Activated naive CD4-positive, alpha-beta T cell (primary cell): ENCODE results near the gene JADE3.

ENCODE experiments used
- DNase-seq, 4 experiments: peaks; one replicate each; lab custom pipeline; 2025; lab: John Stamatoyannopoulos, UW

JADE3 gene

DNA sequence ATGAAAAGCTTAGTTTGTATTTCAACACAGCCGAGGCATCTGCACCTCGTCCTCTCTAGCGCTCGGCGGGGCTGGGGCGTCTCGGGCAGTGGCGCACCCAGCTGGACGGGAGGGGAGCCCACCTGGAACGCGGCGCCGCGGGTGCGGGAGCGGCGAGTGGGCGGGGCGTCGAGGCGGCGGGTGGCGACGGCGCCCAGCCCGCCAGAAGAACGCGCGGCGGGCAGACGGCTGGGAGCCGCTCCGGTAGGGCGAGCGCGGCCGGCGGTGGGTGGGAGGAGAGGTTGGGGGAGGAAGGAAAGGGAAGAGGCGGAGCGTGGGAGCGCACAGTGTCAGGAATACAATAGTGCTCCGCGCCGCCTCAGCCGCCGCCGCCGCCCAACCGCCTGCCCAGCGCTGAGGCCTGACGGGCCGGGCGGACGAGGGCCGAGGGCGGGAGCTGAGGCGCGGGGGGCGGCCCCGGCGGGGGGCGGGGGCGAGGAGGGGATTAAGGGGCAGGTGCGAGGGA lies at the start of gene JADE3:
JADE3 (plus strand) TSS at position 324 of the 505 bp plus-strand sequence. CDS start 72,474 bp downstream, outside the sequence.
- no peak for DNase-seq

DNA sequence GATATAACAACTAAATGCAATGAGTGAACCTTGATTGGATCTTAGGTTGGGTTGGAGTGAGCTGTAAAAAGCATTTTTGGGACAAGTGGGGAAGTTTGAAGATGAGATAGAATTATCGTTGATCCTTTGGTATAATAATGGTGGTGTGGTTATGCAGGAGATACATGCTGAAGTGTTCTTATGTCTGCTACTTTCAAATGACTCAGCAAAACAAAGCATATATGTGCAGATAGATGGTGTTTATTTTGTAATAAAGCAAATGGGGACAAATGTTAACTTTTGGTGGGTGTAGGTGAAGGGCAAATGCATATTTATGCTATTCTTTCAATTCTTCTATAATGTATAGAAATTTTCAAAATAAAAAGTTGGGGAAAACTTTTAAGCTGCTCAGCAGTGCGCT lies 49.1 kb upstream of the JADE3 start:
- no peak for DNase-seq

DNA sequence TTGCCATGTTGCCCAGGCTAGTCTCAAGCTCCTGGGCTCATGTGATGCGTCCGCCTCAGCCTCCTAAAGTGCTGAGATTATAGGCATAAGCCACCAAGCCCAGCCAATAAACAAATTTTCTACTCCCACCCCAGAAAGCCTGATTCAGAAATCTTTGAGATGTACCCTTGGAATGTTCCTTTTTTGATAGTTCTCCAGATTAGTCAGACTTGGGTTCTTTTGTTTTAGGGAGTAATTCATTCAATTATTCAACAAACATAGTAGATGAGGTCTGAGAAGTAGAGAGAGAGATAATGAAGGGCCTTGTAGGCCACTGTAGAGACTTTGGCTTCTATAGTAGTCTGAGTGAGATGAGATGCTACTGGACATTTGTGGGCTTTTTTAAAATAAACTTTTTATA lies 47.6 kb upstream of the JADE3 start:
- no peak for DNase-seq

DNA sequence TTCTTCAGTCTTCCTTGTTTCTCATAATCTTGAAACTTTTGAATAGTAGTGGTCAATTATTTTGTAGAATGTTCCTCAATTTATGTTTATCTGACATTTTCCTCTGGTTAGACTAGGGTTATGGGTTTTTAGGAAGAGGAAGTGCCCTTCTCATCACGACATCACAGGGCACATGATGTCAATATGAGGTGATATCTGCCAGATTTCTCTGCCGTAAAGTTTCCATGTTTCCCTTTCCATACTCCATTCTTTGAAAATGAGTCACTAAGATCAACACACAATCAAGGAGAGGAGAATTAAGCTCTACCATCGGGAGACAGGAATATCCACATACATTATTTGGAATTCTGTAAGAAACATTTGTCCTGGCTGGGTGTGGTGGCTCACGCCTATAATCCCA lies 46.9 kb upstream of the JADE3 start:
- no peak for DNase-seq

DNA sequence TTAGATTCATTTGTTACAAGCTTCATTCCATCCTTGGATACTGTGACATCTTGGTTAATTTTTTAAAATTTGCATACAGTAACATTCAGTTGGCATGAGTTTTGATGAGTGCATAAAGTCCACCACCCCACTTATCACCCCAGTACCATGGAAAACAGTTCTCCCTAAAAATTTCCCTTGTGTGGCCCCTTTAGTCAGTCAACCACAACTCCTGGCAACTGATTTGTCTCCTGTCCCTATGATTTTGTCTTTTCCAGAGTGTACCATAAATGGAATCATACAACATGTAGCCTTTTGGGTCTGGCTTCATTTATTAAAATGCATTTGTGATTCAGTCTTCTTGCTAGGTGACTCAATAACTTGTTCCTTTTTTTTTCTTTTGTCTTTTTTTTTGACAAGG lies 45.5 kb upstream of the JADE3 start:
- DNase-seq: no peak

DNA sequence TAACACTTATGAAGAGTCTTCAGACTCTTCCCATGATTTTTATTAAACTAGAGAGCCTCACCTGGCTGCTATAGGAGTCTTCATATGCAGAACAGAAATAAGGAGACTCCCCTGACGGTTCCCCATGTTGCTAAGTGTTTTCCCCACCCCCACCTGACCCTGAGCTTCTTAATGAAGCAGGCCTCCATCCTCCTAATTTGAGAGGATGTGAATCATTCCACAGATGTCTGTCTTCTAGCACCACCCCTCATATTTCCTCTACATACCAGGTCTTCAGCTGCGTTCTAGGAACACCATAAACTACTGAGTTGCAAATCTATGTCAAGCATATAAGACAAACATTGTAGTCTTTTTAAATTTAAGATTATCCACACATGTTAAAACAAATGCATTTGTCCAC lies 38.5 kb upstream of the JADE3 start:
- DNase-seq: no peak

DNA sequence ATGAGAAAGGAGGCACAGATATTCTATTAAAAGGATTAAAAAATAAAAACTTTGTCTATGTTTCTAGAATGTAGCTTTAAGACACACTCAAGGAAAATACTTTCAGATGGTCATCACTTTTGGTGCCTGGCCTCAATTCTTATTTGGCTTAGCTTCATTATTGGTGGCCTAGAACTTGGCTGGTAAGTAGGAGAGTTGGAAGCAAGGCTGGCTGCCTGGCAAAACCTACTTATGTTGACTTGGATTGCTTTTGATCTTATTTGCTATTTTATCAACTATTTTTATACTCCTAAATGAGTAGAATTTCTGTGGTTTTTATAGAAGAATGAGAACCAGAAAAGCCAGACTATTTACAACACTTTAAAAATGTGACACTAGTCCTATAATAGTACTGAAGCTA lies 35.3 kb upstream of the JADE3 start:
- DNase-seq: no peak

DNA sequence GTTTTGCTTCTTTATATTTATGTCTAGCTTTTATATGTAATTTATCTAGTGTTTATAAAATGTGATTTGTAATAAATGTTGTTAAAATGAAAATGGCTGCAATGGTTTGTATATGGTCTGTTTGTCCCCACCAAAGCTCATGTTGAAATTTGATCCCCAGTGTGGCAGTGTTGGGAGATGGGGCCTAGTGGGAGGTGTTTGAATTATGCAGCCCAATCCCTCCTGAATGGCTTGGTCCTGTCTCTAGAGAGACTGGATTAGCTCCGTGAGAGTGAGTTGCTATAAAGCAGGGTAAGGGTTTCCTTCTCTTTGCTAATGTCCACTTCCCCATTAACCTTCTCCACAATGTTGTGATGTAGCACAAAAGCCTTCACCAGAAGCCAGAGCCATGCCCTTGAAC lies 30.0 kb upstream of the JADE3 start:
- DNase-seq: no peak

DNA sequence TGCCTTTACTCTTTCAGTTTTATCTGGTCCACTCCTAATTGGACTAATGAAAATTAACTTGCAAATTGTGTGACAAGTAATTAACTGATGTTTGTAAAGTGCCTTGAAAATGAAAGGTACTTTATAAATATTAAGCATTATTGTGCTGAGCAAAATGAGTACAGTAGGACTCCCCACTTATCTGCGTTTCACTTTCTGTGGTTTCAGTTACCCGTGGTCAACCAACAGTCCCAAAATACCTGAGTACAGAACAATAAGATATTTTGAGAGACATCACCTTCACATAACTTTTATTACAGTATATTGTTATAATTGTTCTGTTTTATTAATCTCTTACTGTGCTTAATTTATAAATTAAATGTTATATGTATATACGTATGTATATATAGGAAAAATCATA lies 27.4 kb upstream of the JADE3 start:
- DNase-seq: no peak

DNA sequence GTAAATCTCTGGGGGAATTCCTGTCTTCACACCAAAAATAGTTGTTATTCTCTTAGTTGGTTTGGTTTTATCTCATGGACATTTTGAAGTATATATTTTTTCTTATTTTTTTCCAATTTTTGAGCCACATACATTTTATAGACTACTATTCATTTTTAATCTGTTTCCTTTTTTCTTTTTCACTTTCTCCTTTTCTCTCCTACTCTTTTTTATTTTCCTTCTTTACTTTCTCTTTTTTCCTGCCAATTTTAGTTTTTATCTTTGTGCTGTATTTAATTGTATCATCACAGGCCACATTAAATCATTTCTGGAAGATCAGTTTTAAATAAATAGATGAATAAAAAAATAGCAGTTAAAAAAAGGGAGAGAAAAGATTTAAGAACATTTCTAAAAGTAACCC lies 14.0 kb upstream of the JADE3 start:
- DNase-seq: no peak

DNA sequence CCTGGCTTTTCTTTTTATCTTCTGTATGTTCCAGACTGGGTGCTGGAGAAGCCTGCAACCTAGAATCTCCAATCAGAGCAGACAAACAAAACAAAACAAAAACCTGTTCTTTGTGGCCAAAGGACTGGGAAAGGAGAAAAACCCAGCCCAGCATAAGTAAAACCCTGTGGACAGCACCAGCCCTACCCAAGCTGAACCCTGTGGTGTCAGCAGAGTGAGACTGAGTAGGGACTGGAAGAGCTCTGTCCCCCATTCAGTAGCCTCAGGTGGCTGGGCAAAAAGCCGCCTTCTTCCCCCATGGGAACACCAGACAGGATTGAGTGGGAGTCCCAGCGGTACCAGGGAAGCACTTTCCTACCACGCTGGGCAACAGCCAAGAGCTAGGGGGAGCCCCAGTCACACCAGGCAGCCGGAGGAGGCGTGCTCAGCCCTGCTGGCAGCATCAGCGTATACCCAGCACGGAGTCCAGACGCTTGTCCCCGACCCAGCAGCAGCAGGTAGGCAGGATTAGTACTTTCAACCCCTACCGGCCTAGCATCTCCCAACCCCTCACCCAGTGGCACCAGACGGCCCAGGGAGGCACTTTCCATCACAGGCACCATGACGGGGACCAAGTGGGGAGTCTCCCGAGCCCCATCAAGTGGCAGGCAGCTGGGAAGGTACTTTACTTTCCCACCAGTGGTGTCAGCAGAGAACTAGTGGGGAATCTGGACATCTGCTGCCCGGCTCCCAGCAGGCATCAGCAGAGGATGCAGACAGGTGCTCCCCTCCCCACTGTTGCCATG lies 8.6 kb upstream of the JADE3 start:
- peak in 3 of 4 experiments; percentile 1 to 32 (median 19) for DNase-seq

DNA sequence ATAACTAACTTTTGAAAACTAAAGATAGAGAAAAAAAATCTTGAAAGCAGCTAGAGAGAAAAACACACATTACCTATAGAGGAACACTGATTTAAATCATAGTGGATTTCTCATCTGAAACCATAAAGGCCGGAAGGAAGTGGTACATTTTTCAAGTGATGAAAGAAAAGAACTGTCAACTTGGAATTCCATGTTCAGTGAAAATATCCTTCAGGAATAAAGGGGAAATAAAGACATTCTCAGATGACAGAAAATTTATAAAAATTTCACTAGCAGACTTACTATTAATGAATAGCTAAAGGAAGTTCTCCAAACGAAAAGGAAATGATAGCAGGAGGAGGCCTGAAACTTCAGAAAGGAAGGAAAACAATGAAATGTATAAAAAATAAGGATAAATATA lies 7.6 kb upstream of the JADE3 start:
- DNase-seq: no peak

DNA sequence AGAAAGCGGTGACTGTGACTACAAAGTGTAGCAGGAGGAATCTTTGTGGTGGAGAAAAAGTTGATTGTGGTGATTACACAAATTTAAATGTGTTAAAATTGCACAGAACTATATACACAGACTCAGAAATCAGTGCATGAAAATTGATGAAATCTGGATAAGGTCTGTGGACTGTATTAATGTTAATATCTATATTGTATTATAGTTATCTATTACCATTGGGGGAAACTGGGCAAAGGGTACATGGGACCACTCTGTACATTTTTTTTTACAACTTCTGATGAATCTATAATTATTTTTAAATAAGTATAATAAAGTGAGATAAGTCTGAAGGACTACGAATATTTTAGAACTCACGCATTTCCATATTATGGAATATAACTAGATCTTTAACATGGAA lies 1.8 kb upstream of the JADE3 start:
- DNase-seq: no peak

DNA sequence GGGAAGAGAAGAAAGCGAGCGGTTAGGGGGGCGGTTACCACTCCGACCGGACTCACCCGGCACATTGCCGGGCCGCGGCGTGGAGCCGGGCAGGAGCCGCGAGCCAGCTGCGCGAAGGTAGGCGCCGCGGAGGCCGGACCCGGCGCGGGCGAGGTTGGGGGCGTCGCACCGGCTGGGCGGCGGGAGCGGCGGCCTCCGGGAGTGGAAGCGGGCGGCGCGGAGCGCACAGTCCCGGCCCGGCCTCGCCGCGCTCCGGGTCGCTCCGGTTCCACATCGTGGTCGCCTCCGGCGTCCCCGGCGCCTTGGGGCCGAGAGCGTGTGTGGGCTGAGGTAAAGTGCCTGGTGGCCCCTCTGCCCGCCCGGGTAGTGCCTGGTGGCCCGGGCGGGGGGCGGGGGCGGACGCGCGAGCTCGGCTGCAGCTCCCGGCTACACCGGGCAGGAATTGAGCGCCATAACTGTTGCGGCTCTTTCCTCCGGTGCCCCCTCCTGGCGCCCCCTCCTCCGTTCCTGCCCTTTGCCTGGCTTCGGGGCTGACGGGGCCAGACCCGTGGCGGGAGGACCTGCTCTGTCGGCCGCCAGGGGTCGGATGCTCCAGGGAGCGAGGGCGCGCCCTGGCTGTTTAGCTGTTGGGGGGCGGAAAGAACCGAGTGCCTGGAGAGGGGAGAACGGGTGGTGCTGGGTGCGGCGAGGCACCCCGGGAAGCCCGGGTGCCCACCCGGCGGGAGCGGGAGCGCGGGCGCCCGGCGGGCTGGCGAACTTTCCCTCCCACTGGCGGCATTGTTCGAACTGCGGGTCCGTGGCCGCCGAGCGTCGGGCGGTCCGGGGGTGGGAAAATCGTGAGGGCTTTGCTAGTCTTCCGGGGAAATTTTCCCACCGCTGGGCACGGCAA lies 626 bp downstream of the JADE3 start:
- peak in 1 of 4 experiments; percentile 1 for DNase-seq

DNA sequence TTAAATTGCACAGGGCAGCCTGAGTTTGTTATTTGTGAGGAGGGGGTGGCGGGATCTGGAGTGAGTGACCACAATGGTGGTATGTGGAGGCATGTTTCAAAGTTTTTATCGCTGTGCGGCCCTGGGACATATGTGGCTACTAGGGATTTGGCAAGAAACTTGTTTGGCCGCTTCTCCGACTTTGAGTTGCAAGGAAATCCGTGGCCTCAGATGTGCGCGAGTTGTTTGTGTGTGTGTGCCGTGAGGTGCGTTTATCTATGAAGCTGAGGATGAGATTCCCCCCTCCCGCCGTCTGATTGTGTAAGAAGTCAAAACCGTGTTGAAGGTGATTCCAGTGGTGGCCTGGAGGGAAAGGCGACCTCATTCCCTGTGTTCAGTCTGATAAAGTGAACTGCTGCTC lies 1.4 kb downstream of the JADE3 start:
- no peak for DNase-seq

DNA sequence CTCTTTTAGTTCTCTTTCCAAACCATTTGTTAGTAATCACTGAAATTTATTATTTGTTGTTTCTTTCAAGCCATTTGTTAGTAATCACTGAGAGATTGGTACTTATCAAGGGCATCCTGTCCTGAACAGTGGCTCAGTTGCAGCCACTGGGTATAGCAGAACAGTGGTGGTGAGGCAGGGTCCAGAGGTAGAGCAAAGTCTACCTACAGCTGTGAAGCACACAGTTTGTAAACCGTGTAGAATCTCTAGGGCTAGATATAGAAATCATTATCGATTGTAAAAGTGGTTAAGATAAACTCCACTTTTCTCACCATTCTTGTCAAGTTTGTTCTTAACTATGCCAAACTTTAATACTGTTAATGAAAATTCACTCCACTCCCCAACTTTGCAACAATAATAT lies 4.1 kb downstream of the JADE3 start:
- DNase-seq: no peak

DNA sequence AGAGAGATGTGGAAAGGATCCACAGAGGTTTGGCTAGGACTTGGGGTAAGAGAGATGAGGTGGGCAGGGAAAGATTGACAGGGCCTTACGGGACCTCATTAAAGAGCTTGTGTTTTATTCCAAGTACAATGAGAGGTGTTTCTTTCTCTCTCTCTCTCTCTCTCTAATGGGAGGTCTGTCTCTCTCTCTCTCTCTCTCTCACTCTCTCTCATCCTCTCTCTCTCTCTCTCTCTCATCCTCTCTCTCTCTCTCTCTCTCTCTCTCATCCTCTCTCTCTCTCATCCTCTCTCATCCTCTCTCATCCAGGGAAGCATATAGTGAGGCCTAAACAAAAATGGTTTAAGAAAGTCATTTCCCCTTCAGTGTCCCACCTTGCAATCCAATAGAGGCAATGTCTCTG lies 5.4 kb downstream of the JADE3 start:
- DNase-seq: no peak

DNA sequence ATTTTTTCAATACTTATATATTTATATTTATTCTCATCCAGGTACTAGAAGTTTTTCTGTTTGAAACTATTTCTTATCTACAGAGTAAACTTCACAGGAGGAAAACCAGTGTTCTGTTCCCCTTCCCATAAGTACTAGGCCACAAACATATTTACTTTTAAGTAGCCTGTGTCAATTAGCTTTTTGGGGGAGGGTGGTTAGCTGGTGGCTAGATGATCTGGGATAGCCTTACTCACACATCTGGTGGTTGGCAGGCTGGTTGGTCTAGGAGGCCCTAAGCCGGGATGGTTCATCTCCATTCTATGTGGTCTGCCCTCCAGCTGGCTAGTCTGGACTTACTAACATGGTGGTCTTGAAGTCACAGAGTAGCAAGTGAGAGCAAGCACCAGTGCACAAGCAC lies 6.2 kb downstream of the JADE3 start:
- no peak for DNase-seq

DNA sequence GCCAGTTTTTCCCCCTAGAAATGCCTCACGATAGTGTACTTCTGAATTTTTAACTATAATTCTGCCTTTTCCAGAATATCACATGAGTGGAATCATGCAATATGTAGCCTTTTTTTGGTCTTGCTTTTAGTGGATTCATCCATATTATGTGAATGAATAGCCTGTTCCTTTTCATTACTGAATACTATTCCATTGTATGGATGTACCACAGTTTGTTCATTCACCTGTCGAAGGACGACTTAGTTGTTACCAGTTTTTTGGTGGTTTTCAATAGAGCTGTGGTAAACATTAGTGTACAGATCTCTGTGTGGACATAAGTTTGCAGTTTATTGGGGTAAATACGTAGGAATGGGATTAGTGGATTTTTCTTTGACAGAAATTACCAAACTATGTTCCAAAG lies 8.0 kb downstream of the JADE3 start:
- DNase-seq: no peak

DNA sequence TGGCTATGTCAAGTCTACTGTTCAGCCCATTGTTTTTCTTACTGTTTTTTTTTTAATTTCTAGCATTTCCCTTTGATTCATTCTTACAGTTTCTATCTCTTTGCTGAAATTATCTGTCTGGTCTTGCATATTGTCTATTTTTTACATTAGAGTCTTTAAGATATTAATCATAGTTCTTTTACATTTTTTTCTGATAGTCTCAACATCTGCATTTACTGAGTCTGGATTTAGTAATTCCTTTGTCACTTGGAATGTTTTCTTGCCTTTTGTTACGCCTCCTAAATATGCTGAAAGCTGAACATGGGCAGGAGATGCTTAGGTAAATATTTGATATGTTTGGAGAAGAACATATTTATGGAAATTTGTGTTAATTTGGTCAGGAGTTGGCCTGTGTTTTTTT lies 10.4 kb downstream of the JADE3 start:
- DNase-seq: no peak

DNA sequence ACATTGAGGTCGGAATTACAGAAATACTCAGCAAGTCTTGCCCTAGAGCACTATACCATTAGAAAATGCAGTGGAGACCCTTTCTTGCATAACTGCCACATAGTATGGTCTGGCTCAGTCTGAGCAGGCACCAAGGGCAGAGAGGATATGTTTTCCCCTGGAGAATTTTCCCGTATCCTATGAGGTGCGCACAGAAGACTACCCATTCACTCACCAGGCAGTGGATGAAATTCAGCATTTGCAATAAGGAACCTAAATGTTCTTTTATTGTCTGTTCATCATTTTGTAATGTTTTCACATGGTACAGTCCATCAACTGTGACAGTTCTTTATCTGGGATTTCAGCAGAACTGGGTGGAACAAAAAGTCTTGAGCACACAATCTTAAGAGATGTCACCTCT lies 15.5 kb downstream of the JADE3 start:
- DNase-seq: no peak

DNA sequence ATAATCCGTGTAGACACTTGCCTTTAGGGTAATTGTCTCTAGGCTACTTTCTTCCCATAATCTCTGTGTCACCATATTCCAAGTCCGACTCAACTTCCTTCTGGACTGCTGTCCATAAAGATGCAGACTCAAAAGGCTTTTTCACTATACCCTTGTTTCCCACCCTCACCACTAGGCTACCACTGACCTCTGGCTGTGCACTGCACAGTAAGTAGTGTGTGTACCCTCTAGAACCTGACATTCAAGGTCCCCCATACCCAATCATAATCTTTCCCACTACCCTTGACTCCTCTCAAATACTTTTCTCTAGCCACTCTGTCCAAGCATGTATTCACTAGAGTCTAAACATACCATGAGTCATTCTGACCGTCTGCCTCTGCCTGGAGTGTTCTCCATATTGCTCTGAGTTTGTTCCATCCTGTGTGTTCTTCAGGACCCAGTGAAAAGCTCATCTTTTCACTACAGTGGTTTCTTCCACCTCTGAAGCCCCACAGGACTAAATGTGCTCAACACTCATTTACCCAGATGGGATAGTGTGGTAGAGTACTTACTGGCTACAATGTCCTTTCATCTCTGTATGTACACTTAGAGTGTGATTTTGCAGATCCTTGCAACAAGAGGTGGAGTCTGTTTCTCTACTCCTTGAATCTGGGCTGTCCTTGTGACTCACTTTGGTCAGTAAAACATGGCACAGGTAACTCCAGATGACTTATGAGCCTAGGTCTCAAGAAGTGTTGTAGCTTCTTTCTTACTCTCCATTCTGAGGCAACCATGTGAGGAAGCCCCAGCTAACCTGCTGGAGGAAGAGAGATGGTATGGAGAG lies 17.4 kb downstream of the JADE3 start:
- no peak for DNase-seq
